ENCODE data around the gene CHST11. TPM values are rescaled to one million over a fixed set of nuclear protein-coding genes. Genes with fewer than 3 reads are reported as not detected.

The CHST11 gene
- total RNA-seq, 1 donor from 2014 or later = 7.7 TPM

- H3K9ac ChIP-seq = no peak overlapping the region
- no peaks in the 10 kb centered on the region for H3K9me3 ChIP-seq (ENCODE audit: low read depth)
- no peak overlapping the region for H3K4me2 ChIP-seq
- H3F3A ChIP-seq (ENCODE audit: low read depth) = no peaks in the 10 kb centered on the region
- H4K20me1 ChIP-seq (ENCODE audit: low read depth) = peaks cover 4% of the 10 kb centered on the region
- no peak overlapping the region for H3K4me3 ChIP-seq
- peaks cover 3% of the 10 kb centered on the region for H3K27me3 Mint-ChIP-seq (ENCODE audit: insufficient read depth, low read depth)
- no peak overlapping the region for H3K27ac Mint-ChIP-seq
- no peaks in the 10 kb centered on the region for H3K79me2 ChIP-seq (ENCODE audit: low read depth)
- no peaks in the 10 kb centered on the region for H3K9me3 Mint-ChIP-seq
- no peaks in the 10 kb centered on the region for H3K27me3 ChIP-seq
- no peak overlapping the region for H2AFZ ChIP-seq (replicated peaks)
- H3K27ac ChIP-seq = no peak overlapping the region
- H3K36me3 ChIP-seq = no peaks in the 10 kb centered on the region
- no peak overlapping the region for H3K4me3 Mint-ChIP-seq
- TF ChIP-seq CTCF (IDR thresholded peaks at IDR 0.05) (no peak), EZH2phosphoT487 (IDR thresholded peaks at IDR 0.05) (no peak), EZH2 (IDR thresholded peaks at IDR 0.05) (no peak)
- peaks cover 4% of the 10 kb centered on the region for H3K4me1 ChIP-seq
- peaks cover 19% of the 10 kb centered on the region for H3K4me1 Mint-ChIP-seq
- H3K36me3 Mint-ChIP-seq = no peaks in the 10 kb centered on the region
- DNase-seq (ENCODE audit: low spot score) = no peak
These were observed 242.1 kb downstream of the CHST11 start for GRCh38 chr12:104698871-104699270.

- Histone ChIP-seq H3K9ac (no peak overlapping the region), H3K27ac (no peak overlapping the region), H4K20me1 (ENCODE audit: low read depth) (peaks cover 12% of the 10 kb centered on the region), H3K4me2 (no peak overlapping the region), H3K4me1 (no peaks in the 10 kb centered on the region), H3K36me3 (no peaks in the 10 kb centered on the region), H2AFZ (replicated peaks) (no peak overlapping the region), H3K79me2 (ENCODE audit: low read depth) (no peaks in the 10 kb centered on the region), H3K27me3 (no peaks in the 10 kb centered on the region), H3F3A (ENCODE audit: low read depth) (no peaks in the 10 kb centered on the region), H3K4me3 (no peak overlapping the region), H3K9me3 (ENCODE audit: low read depth) (no peaks in the 10 kb centered on the region)
- Mint-ChIP-seq H3K27ac (no peak overlapping the region), H3K4me3 (no peak overlapping the region), H3K27me3 (ENCODE audit: insufficient read depth, low read depth) (no peaks in the 10 kb centered on the region), H3K9me3 (no peaks in the 10 kb centered on the region), H3K36me3 (no peaks in the 10 kb centered on the region), H3K4me1 (peaks cover 22% of the 10 kb centered on the region)
- no peak for DNase-seq (ENCODE audit: low spot score)
- no peak for TF ChIP-seq EZH2 (IDR thresholded peaks at IDR 0.05)
- TF ChIP-seq CTCF (IDR thresholded peaks at IDR 0.05) = no peak
- TF ChIP-seq EZH2phosphoT487 (IDR thresholded peaks at IDR 0.05) = no peak
These were observed 242.9 kb downstream of the CHST11 start for GRCh38 chr12:104699489-104700190.

GRCh38 chr12:104700324-104700723, 243.6 kb downstream of the CHST11 start:
- DNase-seq (ENCODE audit: low spot score) = no peak
- no peak overlapping the region for H3K27ac Mint-ChIP-seq
- Histone ChIP-seq H3K36me3 (no peaks in the 10 kb centered on the region), H3K4me3 (no peak overlapping the region), H3K79me2 (ENCODE audit: low read depth) (no peaks in the 10 kb centered on the region), H2AFZ (replicated peaks) (no peak overlapping the region), H4K20me1 (ENCODE audit: low read depth) (peaks cover 19% of the 10 kb centered on the region), H3K4me1 (no peaks in the 10 kb centered on the region), H3K27ac (no peak overlapping the region), H3K4me2 (no peak overlapping the region), H3K27me3 (no peaks in the 10 kb centered on the region), H3K9me3 (ENCODE audit: low read depth) (no peaks in the 10 kb centered on the region), H3F3A (ENCODE audit: low read depth) (no peaks in the 10 kb centered on the region), H3K9ac (no peak overlapping the region)
- H3K27me3 Mint-ChIP-seq (ENCODE audit: insufficient read depth, low read depth) = peaks cover 3% of the 10 kb centered on the region
- TF ChIP-seq EZH2 (IDR thresholded peaks at IDR 0.05) (no peak), CTCF (IDR thresholded peaks at IDR 0.05) (no peak), EZH2phosphoT487 (IDR thresholded peaks at IDR 0.05) (no peak)
- H3K9me3 Mint-ChIP-seq = no peaks in the 10 kb centered on the region
- no peak overlapping the region for H3K4me3 Mint-ChIP-seq
- no peaks in the 10 kb centered on the region for H3K36me3 Mint-ChIP-seq
- peaks cover 29% of the 10 kb centered on the region for H3K4me1 Mint-ChIP-seq

Measured in neural progenitor cell (in vitro differentiated cells).